ENCODE measurements around the gene P2RX1.

DNA sequence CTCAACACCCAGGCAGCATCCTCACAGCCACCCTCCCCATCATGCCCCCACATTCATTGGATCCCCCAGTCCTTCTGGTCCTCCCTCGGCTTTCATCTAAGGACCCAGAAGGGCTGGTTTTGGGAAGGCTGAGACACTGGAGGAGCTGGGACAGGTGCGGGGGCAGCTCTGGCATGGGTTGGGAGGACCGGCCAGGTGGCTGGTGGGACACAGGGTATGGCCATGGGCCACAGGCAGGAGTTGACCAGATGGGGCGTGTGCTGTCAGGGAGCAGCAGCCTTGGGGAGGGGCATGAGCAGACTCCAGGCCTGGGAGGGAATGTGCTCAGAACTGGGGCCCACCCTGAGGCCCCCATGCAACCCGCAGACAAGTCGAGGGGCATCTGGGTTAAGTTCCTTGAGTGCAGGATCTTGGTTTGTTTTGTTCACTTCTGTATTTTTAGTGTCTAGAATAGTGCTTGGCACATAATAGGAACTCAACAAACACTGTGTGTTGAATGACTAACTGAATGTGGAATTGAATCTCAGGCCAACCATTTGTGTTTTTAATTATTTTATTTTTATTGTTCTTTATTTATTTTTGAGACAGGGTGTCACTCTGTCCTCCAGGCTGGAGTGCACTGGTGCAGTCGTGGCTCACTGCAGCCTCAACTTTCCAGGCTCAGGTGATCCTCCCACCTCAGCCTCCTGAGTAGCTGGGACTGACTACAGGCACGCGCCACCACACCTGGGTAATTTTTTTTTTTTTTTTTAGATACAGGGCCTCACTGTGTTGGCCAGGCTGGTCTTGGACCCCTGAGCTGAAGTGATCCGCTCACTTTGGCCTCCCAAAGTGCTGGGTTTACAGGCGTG lies 5.6 kb downstream of the P2RX1 start:
- TF ChIP-seq, protein P1, sequence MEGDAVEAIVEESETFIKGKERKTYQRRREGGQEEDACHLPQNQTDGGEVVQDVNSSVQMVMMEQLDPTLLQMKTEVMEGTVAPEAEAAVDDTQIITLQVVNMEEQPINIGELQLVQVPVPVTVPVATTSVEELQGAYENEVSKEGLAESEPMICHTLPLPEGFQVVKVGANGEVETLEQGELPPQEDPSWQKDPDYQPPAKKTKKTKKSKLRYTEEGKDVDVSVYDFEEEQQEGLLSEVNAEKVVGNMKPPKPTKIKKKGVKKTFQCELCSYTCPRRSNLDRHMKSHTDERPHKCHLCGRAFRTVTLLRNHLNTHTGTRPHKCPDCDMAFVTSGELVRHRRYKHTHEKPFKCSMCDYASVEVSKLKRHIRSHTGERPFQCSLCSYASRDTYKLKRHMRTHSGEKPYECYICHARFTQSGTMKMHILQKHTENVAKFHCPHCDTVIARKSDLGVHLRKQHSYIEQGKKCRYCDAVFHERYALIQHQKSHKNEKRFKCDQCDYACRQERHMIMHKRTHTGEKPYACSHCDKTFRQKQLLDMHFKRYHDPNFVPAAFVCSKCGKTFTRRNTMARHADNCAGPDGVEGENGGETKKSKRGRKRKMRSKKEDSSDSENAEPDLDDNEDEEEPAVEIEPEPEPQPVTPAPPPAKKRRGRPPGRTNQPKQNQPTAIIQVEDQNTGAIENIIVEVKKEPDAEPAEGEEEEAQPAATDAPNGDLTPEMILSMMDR (IDR thresholded peaks at IDR 0.05) = no peak
- no peak for TF ChIP-seq POLR2A (IDR thresholded peaks at IDR 0.05)

All from uterus (tissue), 2 donors.